T-helper 2 cell treated with Interferon-gamma antibody and Interleukin-4, amounts not matched to agents 100 ng/mL and 5 ng/mL, for 36 hours (primary cell): ENCODE data around the gene TMC8. TPM values are rescaled to one million over a fixed set of nuclear protein-coding genes. Genes with fewer than 3 reads are reported as not detected.

ENCODE experiments used
- intact Hi-C: fragments of 100-400 bp; cut with micrococcal nuclease; formaldehyde crosslinking; loops from one replicate; pipeline ENCODE4 v1.15.1; 2023
- total RNA-seq: library from RNA; stranded (reverse); gene quantifications from 2 replicates; pipeline ENCODE4 v1.2.3, GENCODE V29; 2022

Gene TMC8
- total RNA-seq, 1 donor from 2014 or later, result 371 TPM

- intact Hi-C loops, result no loop called here
These were observed 43.8 kb downstream of the TMC8 start for GRCh38 chr17:78174346-78174869.

- intact Hi-C loops, result loop anchor here (5.0 kb wide), 1 partner anchor 43 kb away; the partner anchor contains the start of gene TMC8
These were observed 44.5 kb downstream of the TMC8 start for GRCh38 chr17:78174870-78175642.

GRCh38 chr17:78175643-78175981 lies 45.0 kb downstream of the TMC8 start:
- intact Hi-C loops, result loop anchor here (5.0 kb wide), 1 partner anchor 43 kb away; the partner anchor contains the start of gene TMC8

GRCh38 chr17:78176548-78177025 lies 46.0 kb downstream of the TMC8 start:
- intact Hi-C loops, result loop anchor here (1.0 to 5.0 kb wide), 4 partner anchors 36 to 91 kb away; partner anchors contain the start of gene TMC8

GRCh38 chr17:78179372-78179771 lies 48.8 kb downstream of the TMC8 start:
- intact Hi-C loops, result loop anchor here (5.0 kb wide), 1 partner anchor 47 kb away; the partner anchor contains the start of gene TMC8

- intact Hi-C loops, result loop anchor here (10.0 kb wide), 1 partner anchor 155 kb away; no protein-coding TSS in a partner anchor
These were observed 49.5 kb downstream of the TMC8 start for GRCh38 chr17:78180083-78180482.

GRCh38 chr17:78180508-78180907 lies 49.9 kb downstream of the TMC8 start:
- intact Hi-C loops, result loop anchor here (10.0 kb wide), 1 partner anchor 156 kb away; no protein-coding TSS in a partner anchor

- intact Hi-C loops, result loop anchor here (10.0 kb wide), 1 partner anchor 158 kb away; no protein-coding TSS in a partner anchor
These were observed 51.9 kb downstream of the TMC8 start for GRCh38 chr17:78182504-78182903.

GRCh38 chr17:78183916-78184315 lies 53.3 kb downstream of the TMC8 start:
- intact Hi-C loops, result loop anchor here (10.0 kb wide), 1 partner anchor 159 kb away; no protein-coding TSS in a partner anchor

- intact Hi-C loops, result loop anchor here (10.0 kb wide), 1 partner anchor 160 kb away; no protein-coding TSS in a partner anchor
These were observed 53.8 kb downstream of the TMC8 start for GRCh38 chr17:78184351-78184750.

- intact Hi-C loops, result loop anchor here (10.0 kb wide), 1 partner anchor 160 kb away; no protein-coding TSS in a partner anchor
These were observed 54.3 kb downstream of the TMC8 start for GRCh38 chr17:78184868-78185267.

GRCh38 chr17:78185981-78186691 lies 55.6 kb downstream of the TMC8 start:
- intact Hi-C loops, result loop anchor here (2.0 to 10.0 kb wide), 3 partner anchors 17 to 161 kb away; partner anchors contain the start of genes SYNGR2 and TMC8

GRCh38 chr17:78186692-78187595 lies 56.4 kb downstream of the TMC8 start, which contains the start of the genes AFMID and TK1:
TSS of gene AFMID (plus strand) at chr17:78187362. CDS start at chr17:78187371, 9 bp downstream.
TSS of gene TK1 (minus strand) at chr17:78187052. CDS start at chr17:78186994, 58 bp downstream.
- intact Hi-C loops, result loop anchor here (1.0 to 10.0 kb wide), 4 partner anchors 18 to 162 kb away; partner anchors contain the start of genes SYNGR2 and TMC8

Other genes with a start within 250 kb of the TMC8 start
- gene TNRC6C, start 172.1 kb upstream of the TMC8 start, total RNA-seq, result 30.9 and 38.8 TPM in 2 replicates
- gene TMC6, start 2.0 kb upstream of the TMC8 start, total RNA-seq, result 498 and 523 TPM in 2 replicates
- not detected in 2 replicates for gene C17orf99, start 15.6 kb downstream of the TMC8 start, total RNA-seq
- 56.3 and 59.4 TPM in 2 replicates for gene SYNGR2, start 37.8 kb downstream of the TMC8 start, total RNA-seq
- 76.1 and 78.0 TPM in 2 replicates for gene TK1, start 56.3 kb downstream of the TMC8 start, total RNA-seq
- gene AFMID, start 56.6 kb downstream of the TMC8 start, total RNA-seq, result 16.3 and 17.5 TPM in 2 replicates
- 72.3 and 79.5 TPM in 2 replicates for gene BIRC5, start 83.5 kb downstream of the TMC8 start, total RNA-seq
- gene TMEM235, start 100.9 kb downstream of the TMC8 start, total RNA-seq, result not detected in 2 replicates
- gene SOCS3, start 229.3 kb downstream of the TMC8 start, total RNA-seq, result 23.5 and 23.9 TPM in 2 replicates
- gene PGS1, start 247.9 kb downstream of the TMC8 start, total RNA-seq, result 58.0 and 61.2 TPM in 2 replicates